Measurements from ENCODE around the gene SLC7A4. TPM values are rescaled to one million over a fixed set of nuclear protein-coding genes. Genes with fewer than 3 reads are reported as not detected.
A peak's percentile ranks its signal among the peaks of the same experiment; 100 is the strongest.
"Not testable (repeated sequence)": the region's sequence is repeated elsewhere in the genome, so short reads cannot be mapped to it uniquely, and the experiment has no call there.

Gene SLC7A4
- total RNA-seq, 1 donor from 2014 or later: not detected

DNA sequence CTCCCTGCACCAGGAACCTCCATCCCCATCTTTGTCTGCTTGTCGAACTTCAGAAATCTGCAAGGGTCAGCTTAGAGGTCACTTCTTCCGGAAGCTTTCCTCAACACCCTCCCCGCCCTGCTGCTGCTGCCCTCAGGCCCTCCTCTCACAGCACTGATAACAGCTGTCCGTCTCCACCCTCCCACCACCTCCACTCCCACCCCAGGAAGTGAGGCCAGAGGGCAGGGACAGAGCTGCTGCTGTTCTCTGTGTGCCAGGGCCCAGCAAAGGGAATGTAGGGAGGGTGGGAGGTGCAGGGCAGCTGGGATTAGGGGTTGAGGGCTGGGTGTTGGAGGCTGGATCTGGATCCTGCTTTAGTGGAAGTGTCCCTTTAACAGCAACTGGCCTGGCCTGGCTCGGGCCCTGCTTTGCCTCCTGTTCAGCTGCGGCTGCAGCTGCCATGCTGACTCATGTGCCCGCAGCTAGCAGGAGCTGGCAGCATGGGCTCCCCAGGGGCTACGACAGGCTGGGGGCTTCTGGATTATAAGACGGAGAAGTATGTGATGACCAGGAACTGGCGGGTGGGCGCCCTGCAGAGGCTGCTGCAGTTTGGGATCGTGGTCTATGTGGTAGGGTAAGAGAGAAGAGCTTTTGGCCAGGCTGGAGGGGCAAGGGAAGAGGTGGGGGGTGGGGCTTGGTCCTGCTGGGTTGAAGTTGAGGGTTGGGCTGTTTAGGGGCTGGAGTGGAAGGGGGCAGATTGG lies 17.5 kb downstream of the SLC7A4 start, which contains the start of gene P2RX6:
Gene P2RX6 (plus strand): TSS at position 440 of the 740 bp plus-strand sequence. CDS start 10 bp downstream, at position 450.
- Mint-ChIP-seq H3K4me1 (ENCODE audit: low read depth) (peaks cover 15% of the 10 kb centered on the region), H3K27me3 (ENCODE audit: insufficient read depth) (peaks cover 5% of the 10 kb centered on the region), H3K9me3 (no peaks in the 10 kb centered on the region), H3K27ac (peak within 1 kb of the TSS; percentile 63), H3K36me3 (ENCODE audit: low read depth) (no peaks in the 10 kb centered on the region), H3K4me3 (peak within 1 kb of the TSS; percentile 67)
- intact Hi-C loops (cut with micrococcal nuclease): loop anchor here (1.0 kb wide), 3 partner anchors 13 to 33 kb away; partner anchors contain the start of genes LRRC74B, LZTR1 and THAP7
- DNase-seq (ENCODE audit: low spot score): no peak

DNA sequence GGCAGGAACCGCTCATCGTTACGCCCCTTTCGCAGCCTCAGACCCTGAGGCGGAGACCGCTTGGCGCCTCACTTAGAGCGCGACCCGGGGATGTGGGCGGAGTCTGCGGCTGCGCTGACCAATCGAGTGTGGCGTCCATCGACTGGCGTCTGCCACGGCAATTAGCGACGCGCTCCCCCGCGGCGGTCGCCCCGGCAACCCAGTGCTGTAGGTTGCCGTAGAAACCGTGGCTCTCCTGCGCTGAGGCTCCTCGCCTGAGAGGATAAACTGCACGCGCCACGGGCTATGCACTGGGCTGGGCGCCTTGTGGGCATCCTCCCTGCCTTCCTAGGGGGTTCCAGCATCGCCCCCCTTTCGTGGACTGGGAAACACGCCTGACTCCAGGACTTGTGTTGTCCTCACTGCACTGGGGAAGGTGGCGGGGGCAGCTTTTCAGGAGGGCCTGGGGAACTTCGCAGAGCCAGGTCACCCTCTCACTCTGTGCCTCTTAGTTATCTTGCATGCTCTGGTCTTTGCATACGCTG lies 18.1 kb downstream of the SLC7A4 start:
- Mint-ChIP-seq H3K4me3 (peak overlapping the region; percentile 67), H3K9me3 (no peaks in the 10 kb centered on the region), H3K4me1 (ENCODE audit: low read depth) (peaks cover 15% of the 10 kb centered on the region), H3K27me3 (ENCODE audit: insufficient read depth) (peaks cover 5% of the 10 kb centered on the region), H3K36me3 (ENCODE audit: low read depth) (no peaks in the 10 kb centered on the region), H3K27ac (peak overlapping the region; percentile 63)
- peak; percentile 75 for DNase-seq (ENCODE audit: low spot score)
- intact Hi-C loops (cut with micrococcal nuclease): loop anchor here (1.0 kb wide), 3 partner anchors 12 to 32 kb away; partner anchors contain the start of genes LRRC74B, LZTR1 and THAP7

DNA sequence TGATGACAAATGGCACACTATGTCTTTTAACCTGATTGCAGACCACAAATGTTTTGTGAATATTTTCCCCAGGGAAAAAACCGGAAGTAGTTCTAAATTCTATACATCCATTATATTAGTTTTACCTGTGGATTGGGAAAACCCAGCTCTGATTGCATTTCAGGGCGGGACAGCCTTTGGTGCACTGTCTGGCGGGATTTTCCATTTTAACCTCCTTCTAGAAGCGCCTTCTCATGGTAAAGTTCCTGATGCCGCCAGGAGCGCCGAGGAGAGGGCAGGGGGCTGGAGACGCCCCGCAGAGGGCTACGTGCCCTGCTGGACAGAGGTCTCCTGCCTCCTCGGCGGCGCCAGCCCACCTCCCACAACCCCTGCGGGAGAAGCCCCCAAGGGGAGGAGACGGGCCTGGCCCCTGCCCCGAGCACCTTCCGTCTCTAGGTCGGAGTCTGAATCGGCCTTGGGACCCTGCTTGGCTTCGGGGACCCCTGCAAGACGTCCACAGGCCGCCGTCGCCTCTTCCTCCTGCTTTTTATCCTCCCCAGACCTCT lies 18.6 kb downstream of the SLC7A4 start:
- Mint-ChIP-seq H3K4me1 (ENCODE audit: low read depth) (peaks cover 15% of the 10 kb centered on the region), H3K27ac (peak overlapping the region; percentile 34), H3K27me3 (ENCODE audit: insufficient read depth) (peaks cover 5% of the 10 kb centered on the region), H3K4me3 (peak overlapping the region; percentile 67), H3K9me3 (no peaks in the 10 kb centered on the region), H3K36me3 (ENCODE audit: low read depth) (no peaks in the 10 kb centered on the region)
- no peak for DNase-seq (ENCODE audit: low spot score)
- intact Hi-C loops (cut with micrococcal nuclease): loop anchor here (1.0 kb wide), 3 partner anchors 11 to 32 kb away; partner anchors contain the start of genes LRRC74B, LZTR1 and THAP7

DNA sequence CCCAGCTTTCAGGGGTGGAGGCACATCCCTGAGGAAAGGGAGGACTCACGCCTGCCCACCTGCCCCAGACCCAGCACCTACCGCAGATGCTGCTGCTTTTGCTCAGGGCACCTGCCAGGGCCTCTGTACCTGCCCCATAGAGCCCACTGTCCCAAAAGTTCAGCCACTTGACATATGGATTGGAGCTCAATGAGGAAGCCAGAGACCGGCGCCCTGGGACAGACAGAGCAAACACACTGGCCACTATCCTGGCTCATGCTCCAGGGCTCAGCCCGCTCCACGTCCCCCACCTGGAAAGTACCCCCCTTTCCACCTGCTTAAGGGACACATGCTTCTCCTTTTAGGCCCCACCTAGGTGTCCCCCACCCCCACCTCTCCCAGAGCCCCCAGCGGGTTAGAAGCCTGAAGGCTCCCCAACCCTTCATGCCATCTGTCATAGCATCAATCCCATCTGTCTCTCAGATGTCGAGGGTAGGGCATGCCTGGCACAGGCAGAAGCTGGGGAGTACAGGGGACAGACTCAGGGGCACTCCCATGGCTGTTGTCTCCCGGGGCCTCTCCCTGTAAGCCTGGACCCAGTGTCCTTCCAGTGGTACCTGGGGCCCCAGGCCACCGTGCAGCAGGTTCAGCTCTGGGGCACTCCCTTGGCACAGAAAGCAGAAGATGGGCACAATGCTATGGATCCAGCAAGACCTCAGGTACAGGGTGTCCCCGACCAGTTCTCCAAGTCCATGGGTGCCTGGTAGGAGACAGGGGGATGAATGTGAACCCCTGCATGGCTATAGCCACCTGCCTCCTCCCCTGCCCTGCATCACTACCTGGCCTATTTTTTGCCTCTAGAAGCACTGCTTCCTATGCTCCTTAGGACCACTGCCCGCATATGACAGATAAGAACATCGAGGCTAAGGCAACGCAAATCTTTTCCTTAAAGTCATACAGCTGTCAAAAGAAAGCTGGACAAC lies 19.6 kb downstream of the SLC7A4 start:
- peaks cover 5% of the 10 kb centered on the region for H3K27me3 Mint-ChIP-seq (ENCODE audit: insufficient read depth)
- intact Hi-C loops (cut with micrococcal nuclease): no loop called here
- no peak overlapping the region for H3K27ac Mint-ChIP-seq
- no peak for DNase-seq (ENCODE audit: low spot score)
- no peaks in the 10 kb centered on the region for H3K36me3 Mint-ChIP-seq (ENCODE audit: low read depth)
- no peaks in the 10 kb centered on the region for H3K9me3 Mint-ChIP-seq
- peaks cover 15% of the 10 kb centered on the region for H3K4me1 Mint-ChIP-seq (ENCODE audit: low read depth)
- H3K4me3 Mint-ChIP-seq: no peak overlapping the region

DNA sequence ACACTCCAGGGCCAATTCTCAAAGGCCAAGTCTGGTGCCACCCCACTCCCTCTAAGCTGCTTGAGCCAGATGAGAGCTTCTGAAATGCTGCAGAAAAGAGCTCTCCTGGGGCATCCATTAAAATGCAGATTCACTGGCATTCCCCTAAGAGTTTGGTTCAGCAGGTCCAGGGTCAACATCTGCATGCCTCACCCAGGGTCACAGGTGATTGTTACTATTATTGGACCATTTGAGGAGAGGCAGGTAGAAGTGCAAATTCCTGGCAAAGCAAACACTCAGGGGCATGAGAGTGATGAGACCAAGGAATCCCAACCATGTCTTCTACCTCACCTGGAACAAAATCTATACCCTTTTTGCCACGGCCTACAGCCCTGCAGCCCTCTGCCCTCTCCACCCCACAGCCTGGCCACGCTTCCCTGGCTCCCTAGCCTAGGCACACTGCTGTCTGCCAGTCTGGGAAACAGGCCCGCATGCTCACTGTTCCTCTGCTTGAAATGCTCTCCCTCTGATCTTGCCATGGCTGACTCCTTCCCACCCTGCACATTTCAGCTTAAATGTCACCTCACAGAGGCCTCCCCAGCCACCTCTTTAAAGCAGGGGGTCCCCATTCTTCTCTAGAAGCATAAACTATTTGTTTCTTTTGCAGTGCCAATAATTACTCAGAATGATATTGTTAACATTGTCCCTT lies 21.8 kb downstream of the SLC7A4 start:
- Mint-ChIP-seq H3K9me3 (no peaks in the 10 kb centered on the region), H3K27ac (no peak overlapping the region), H3K4me1 (ENCODE audit: low read depth) (peaks cover 15% of the 10 kb centered on the region), H3K27me3 (ENCODE audit: insufficient read depth) (peaks cover 11% of the 10 kb centered on the region), H3K36me3 (ENCODE audit: low read depth) (no peaks in the 10 kb centered on the region), H3K4me3 (no peak overlapping the region)
- DNase-seq (ENCODE audit: low spot score): no peak
- intact Hi-C loops (cut with micrococcal nuclease): no loop called here

DNA sequence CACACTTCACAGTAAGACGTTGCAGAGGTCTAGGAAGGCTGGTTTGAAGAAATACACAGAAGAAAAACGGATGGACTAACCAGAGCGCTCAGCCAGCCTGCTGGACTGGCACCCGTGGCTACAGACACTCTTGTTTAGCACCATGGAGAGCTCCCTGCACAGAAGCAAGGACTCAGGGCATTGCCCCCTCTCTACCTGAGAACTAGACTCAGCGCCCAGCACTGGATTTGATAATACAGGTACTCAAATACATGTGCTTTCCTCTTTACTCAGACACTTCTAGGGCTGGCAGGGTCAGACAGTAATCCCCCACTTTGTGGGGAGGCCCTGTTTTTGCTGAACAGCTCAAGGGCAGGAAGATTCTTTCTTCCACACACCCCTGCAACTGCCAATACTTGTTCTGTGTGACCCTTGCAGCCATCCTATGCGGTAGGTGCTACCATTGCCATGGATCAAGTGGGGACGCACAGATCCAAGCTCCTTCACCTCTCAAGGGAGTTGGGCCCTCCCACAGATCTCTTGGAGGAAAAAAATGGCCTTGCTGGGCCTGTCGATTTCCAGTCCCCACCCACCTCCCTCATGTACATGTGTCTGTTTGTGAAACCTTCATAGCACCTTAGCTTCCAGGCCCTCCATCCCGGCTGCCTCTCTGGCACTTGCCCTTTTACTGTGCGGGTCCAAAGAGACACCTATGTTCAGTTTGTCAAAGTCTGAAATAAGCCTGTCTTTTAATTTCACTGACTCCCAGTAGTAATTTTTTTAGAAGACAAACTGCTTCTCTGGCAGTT lies 22.5 kb downstream of the SLC7A4 start:
- no peaks in the 10 kb centered on the region for H3K36me3 Mint-ChIP-seq (ENCODE audit: low read depth)
- no peak for DNase-seq (ENCODE audit: low spot score)
- no peak overlapping the region for H3K27ac Mint-ChIP-seq
- H3K9me3 Mint-ChIP-seq: no peaks in the 10 kb centered on the region
- H3K4me3 Mint-ChIP-seq: no peak overlapping the region
- peaks cover 11% of the 10 kb centered on the region for H3K27me3 Mint-ChIP-seq (ENCODE audit: insufficient read depth)
- intact Hi-C loops (cut with micrococcal nuclease): loop anchor here (10.0 kb wide), 1 partner anchor 895 kb away; the partner anchor contains the start of genes RANBP1 and TRMT2A
- H3K4me1 Mint-ChIP-seq (ENCODE audit: low read depth): peaks cover 10% of the 10 kb centered on the region

DNA sequence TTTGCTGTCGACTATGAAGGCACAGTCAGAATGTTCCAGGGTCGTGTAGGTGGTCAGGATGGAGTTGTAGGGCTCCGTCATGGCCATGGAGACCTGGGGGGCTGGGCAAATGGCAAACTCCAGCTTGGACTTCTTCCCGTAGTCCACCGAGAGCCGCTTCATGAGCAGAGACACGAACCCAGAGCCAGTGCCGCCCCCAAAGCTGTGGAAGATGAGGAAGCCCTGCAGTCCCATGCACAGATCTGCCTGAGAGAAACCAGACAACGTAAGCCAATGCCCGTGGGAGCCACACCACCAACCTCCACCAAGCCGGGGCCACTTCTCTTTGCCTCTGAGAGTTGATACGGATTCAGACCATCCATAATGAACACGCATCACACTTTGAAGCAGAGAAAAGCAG lies 23.2 kb downstream of the SLC7A4 start:
- not testable (repeated sequence) for H3K4me1 Mint-ChIP-seq (ENCODE audit: low read depth); H3K36me3 Mint-ChIP-seq (ENCODE audit: low read depth); DNase-seq (ENCODE audit: low spot score); H3K27me3 Mint-ChIP-seq (ENCODE audit: insufficient read depth); H3K9me3 Mint-ChIP-seq; H3K4me3 Mint-ChIP-seq; H3K27ac Mint-ChIP-seq
- intact Hi-C loops (cut with micrococcal nuclease): loop anchor here (10.0 kb wide), 1 partner anchor 894 kb away; the partner anchor contains the start of genes RANBP1 and TRMT2A

DNA sequence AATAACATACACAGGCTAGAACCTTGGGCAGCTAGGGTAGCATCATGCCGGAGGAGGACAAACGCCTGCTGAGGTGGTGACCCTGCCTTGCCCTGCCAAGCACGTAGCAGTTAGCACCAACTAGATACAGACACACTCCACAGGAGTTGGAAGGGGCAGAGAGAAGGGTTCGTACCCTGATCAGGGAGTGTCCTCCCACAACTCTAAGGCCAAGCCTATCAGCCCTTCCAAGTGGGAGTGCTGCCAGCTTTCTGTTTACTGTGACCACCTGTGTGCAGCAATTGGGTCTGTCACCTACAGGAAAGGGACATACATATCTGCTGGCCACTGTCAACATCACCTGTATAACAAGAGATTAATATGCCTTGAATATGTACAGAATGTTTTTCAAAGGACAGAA lies 28.6 kb downstream of the SLC7A4 start:
- no peaks in the 10 kb centered on the region for H3K9me3 Mint-ChIP-seq
- H3K4me3 Mint-ChIP-seq: peak overlapping the region; percentile 89
- H3K27me3 Mint-ChIP-seq (ENCODE audit: insufficient read depth): peaks cover 6% of the 10 kb centered on the region
- intact Hi-C loops (cut with micrococcal nuclease): loop anchor here (5.0 to 10.0 kb wide), 5 partner anchors 41 to 889 kb away; partner anchors contain the start of genes DGCR6L, MED15, RANBP1 and SDF2L1
- H3K27ac Mint-ChIP-seq: no peak overlapping the region
- H3K4me1 Mint-ChIP-seq (ENCODE audit: low read depth): peaks cover 8% of the 10 kb centered on the region
- H3K36me3 Mint-ChIP-seq (ENCODE audit: low read depth): peaks cover 3% of the 10 kb centered on the region
- no peak for DNase-seq (ENCODE audit: low spot score)

DNA sequence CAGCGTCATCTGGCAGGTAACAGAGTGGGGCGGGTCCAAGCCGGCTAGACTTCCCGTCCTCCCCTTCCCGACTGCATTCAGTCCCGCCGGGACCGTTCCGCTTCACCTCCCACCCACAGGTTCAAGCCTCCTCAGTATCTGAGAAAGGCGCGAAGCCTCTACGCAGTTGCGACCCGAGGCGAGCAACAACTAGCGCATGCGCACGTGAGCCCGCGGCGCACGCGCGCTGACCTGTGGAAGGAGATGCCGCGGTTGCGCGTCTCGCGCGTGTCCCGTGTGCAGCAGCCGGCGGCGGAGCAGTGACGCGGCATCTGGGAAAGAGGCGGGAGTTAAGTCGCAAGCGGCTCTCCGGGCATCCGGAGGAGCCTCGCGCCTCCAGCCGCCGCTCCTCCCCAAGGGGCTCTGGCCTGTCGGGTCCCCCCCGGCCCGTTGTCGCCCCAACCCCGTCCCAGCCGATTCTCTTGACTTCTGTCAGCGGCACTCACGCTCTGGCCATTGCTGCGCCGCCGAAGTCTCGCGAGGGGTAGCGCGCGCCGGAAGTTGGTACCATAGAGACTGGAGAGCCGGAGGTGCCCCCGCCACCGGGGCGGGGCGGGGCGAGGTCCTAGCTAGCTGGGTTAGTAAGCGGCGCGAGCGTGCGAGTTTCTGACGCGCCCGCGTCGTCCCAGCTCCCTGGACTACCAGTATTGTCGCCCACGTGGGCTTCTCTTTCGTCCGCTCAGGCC lies 30.6 kb downstream of the SLC7A4 start, which contains the start of gene THAP7:
Gene THAP7 (minus strand): TSS at position 518 of the 725 bp plus-strand sequence. CDS start 207 bp downstream, at position 311.
- intact Hi-C loops (cut with micrococcal nuclease): loop anchor here (1.0 to 10.0 kb wide), 9 partner anchors 13 to 887 kb away; partner anchors contain the start of genes DGCR6L, LZTR1, MED15 and PI4KA
- H3K9me3 Mint-ChIP-seq: no peaks in the 10 kb centered on the region
- H3K4me1 Mint-ChIP-seq (ENCODE audit: low read depth): peaks cover 8% of the 10 kb centered on the region
- H3K27me3 Mint-ChIP-seq (ENCODE audit: insufficient read depth): no peaks in the 10 kb centered on the region
- H3K27ac Mint-ChIP-seq: peak within 1 kb of the TSS; percentile 99
- DNase-seq (ENCODE audit: low spot score): peak; percentile 92
- peak within 1 kb of the TSS; percentile 89 for H3K4me3 Mint-ChIP-seq
- peaks cover 8% of the 10 kb centered on the region for H3K36me3 Mint-ChIP-seq (ENCODE audit: low read depth)

DNA sequence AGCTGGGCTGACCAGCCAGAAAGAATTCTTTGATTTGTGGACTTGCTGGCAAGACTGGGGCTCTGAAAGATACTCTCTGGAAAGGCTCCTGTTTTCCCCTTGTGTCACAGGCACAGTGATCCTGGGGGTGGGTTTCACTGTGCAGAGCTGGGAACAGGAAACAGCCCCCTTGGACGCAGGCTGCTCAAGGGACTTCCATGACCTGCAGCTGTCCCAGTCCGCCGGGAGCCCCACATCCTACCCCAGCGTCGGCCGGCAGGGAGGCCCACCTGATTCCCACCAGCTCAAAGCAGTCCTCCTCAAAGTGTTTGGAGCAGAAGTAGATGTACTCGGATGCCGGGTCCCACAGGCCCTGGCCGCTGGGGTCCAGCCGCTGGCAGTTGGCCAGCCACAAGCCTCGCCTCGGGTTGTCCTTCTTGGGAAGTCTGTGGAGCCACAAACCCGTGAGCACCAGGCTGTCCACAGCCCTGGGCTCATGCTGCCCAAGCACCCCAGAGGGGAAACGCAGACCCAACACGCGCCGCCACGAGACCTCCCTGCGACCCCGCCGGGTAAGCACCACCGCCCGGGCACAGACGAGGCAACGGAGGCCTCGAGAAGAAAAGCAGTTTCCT lies 31.3 kb downstream of the SLC7A4 start:
- Mint-ChIP-seq H3K4me1 (ENCODE audit: low read depth) (peaks cover 8% of the 10 kb centered on the region), H3K27me3 (ENCODE audit: insufficient read depth) (no peaks in the 10 kb centered on the region), H3K9me3 (no peaks in the 10 kb centered on the region), H3K4me3 (peak overlapping the region; percentile 89), H3K36me3 (ENCODE audit: low read depth) (peaks cover 8% of the 10 kb centered on the region), H3K27ac (peak overlapping the region; percentile 99)
- intact Hi-C loops (cut with micrococcal nuclease): loop anchor here (1.0 to 10.0 kb wide), 7 partner anchors 39 to 886 kb away; partner anchors contain the start of genes DGCR6L, MED15, PI4KA and RANBP1
- no peak for DNase-seq (ENCODE audit: low spot score)

Data from activated T-helper 1 cell treated with anti-CD3 and anti-CD28 coated beads, Interleukin-12 subunit alpha, Interleukin-12 subunit beta, Interleukin-2, Interleukin-4 antibody, amounts not matched to agents 30 ng/mL and 10 ng/mL and 1 ng/mL, durations not matched to agents 14 hours and 24 hours and 36 hours (primary cell).